Omental fat pad (tissue), 4 donors: ENCODE results near the gene TPH1. TPM values are rescaled to one million over a fixed set of nuclear protein-coding genes. Genes with fewer than 3 reads are reported as not detected.

Experiments used
- ATAC-seq: fragments of 150-250 bp; one replicate; pipeline ENCODE4 v1.9.1; 2016; ENCODE audit warnings: mild to moderate bottlenecking, moderate library complexity; ENCODE audit not compliant: low FRiP score
- DNase-seq: peaks from one replicate; pipeline ENCODE4 v3.0.0-alpha.2; 2019; ENCODE audit warnings: low spot score
- CTCF ChIP-seq, 3 donors: fragments of 450-650 bp; IDR thresholded peaks; one replicate each; pipeline ENCODE4 v1.5.1; 2016 to 2017; ENCODE audit warnings: antibody characterized with exemption in 3 of 3, mild to moderate bottlenecking in 3 of 3, moderate library complexity in 2 of 3
- total RNA-seq, 4 donors: library from RNA; depleted of rRNA; stranded (reverse); fragments of >200 nt; gene quantifications; one replicate each; pipeline ENCODE4 v1.1.0, GENCODE V29; 2016

The TPH1 gene
- total RNA-seq = under 1 TPM; 0.19 to 0.47 (median 0.31) TPM

GRCh38 chr11:18046116-18046777 lies at the start of gene TPH1:
Gene TPH1 (minus strand): TSS chr11:18046269. CDS start chr11:18040762, 5,507 bp downstream.
- DNase-seq (peak; percentile 34), ATAC-seq (peak; percentile 87)
- TF ChIP-seq CTCF (IDR thresholded peaks at IDR 0.05) = no peak

- TF ChIP-seq CTCF (IDR thresholded peaks at IDR 0.05) = no peak
- DNase-seq = no peak
- no peak for ATAC-seq
Observed at GRCh38 chr11:18093959-18094358, 47.9 kb upstream of the TPH1 start.

GRCh38 chr11:18091731-18092130 lies 45.7 kb upstream of the TPH1 start:
- ATAC-seq = no peak
- TF ChIP-seq CTCF (IDR thresholded peaks at IDR 0.05) = no peak

GRCh38 chr11:18088966-18089365 lies 42.9 kb upstream of the TPH1 start:
- ATAC-seq = no peak
- no peak for DNase-seq

More at GRCh38 chr11:18091731-18092130, 45.7 kb upstream of the TPH1 start:
- no peak for DNase-seq

GRCh38 chr11:18088366-18088765 lies 42.3 kb upstream of the TPH1 start:
- no peak for DNase-seq
- ATAC-seq = no peak
- TF ChIP-seq CTCF (IDR thresholded peaks at IDR 0.05) = no peak

More at GRCh38 chr11:18088966-18089365, 42.9 kb upstream of the TPH1 start:
- no peak for TF ChIP-seq CTCF (IDR thresholded peaks at IDR 0.05)

- no peak for ATAC-seq
- no peak for TF ChIP-seq CTCF (IDR thresholded peaks at IDR 0.05)
- DNase-seq = no peak
Observed at GRCh38 chr11:18081551-18081950, 35.5 kb upstream of the TPH1 start.

DNA sequence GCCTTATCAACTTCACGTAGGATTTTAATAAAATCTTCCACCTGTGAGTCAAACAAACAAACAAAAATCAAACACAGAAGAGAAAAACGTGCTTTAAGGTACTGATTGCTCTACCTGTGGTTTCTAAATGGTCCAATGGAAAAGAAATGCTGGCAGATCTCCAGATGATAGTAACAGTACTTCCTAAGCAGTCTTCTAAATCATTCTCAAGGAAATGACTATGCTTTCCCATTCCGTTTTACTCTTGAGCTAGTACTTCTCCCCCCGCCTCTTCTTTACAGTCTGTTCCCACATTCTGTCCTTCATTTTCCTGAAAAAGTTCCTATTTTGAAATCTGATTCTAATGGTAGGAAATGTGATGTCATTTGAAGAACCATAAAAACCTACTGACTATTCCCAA lies 34.4 kb upstream of the TPH1 start:
- DNase-seq = no peak
- TF ChIP-seq CTCF (IDR thresholded peaks at IDR 0.05) = no peak
- no peak for ATAC-seq
